HG03565 (cell line): ENCODE measurements around the gene MRPL28.
"Not testable (repeated sequence)": the region's sequence is repeated elsewhere in the genome, so short reads cannot be mapped to it uniquely, and the experiment has no call there.

Experiments
- ATAC-seq: cut with Tn5 transposase; IDR thresholded peaks from one replicate; pipeline ENCODE4 v1.9.1; 2021; ENCODE audit warnings: mild to moderate bottlenecking, moderate library complexity; ENCODE audit not compliant: unreplicated experiment

MRPL28 gene

GRCh38 chr16:360698-361336, 9.5 kb downstream of the MRPL28 start:
- ATAC-seq, result no peak

- ATAC-seq, result no peak
Observed at GRCh38 chr16:359871-360697, 10.3 kb downstream of the MRPL28 start.

GRCh38 chr16:359067-359763, 11.1 kb downstream of the MRPL28 start:
- ATAC-seq, result no peak

GRCh38 chr16:356741-357140, 13.6 kb downstream of the MRPL28 start:
- ATAC-seq, result no peak

GRCh38 chr16:354971-355461, 15.3 kb downstream of the MRPL28 start:
- ATAC-seq, result no peak

DNA sequence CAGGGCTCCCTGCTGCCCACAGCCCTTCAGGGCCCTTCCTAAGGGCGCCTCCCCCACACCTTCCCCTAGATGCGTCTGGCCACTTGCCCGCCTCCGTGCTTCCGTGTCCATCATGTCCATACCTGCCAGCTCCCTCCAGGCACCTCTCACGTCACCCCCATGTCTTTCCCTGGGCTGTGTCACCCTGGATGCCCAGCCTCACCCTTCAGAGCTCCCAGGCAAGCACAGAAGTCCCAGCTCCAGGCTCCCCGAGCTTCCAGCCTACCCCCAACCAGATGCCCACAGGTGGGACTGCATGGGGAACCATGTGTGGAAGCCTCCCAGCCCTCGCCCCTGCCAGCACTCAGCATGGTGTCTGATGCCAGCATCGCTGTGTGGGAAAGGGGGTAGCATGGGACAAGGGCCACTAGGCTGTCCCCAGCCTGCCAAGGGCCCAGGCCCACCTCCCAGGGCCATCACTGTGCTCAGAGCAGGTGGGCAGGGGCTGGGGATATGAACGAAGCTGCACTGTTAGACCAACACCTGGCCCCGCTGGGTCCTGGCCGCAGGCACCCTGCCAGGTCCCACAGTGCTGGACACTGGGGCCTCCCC, 16.0 kb downstream of the MRPL28 start:
- no peak for ATAC-seq

- no peak for ATAC-seq
Observed at GRCh38 chr16:353404-354290, 16.7 kb downstream of the MRPL28 start.

GRCh38 chr16:352547-353403, 17.6 kb downstream of the MRPL28 start, which contains the start of gene AXIN1:
AXIN1 (minus strand) TSS chr16:352723; CDS start chr16:347025, 5,698 bp downstream.
- peak; percentile 38 for ATAC-seq

- peak; percentile 21 for ATAC-seq
Observed at GRCh38 chr16:351804-352520, 18.4 kb downstream of the MRPL28 start.

- no peak for ATAC-seq
Observed at GRCh38 chr16:350203-350602, 20.1 kb downstream of the MRPL28 start.

GRCh38 chr16:349211-349610, 21.1 kb downstream of the MRPL28 start:
- no peak for ATAC-seq

GRCh38 chr16:348495-348894, 21.8 kb downstream of the MRPL28 start:
- ATAC-seq, result not testable (repeated sequence)

GRCh38 chr16:347203-347602, 23.1 kb downstream of the MRPL28 start:
- no peak for ATAC-seq

GRCh38 chr16:346587-346986, 23.8 kb downstream of the MRPL28 start:
- no peak for ATAC-seq

- ATAC-seq, result no peak
Observed at GRCh38 chr16:345772-346171, 24.6 kb downstream of the MRPL28 start.

- no peak for ATAC-seq
Observed at GRCh38 chr16:342455-343213, 27.7 kb downstream of the MRPL28 start.

- ATAC-seq, result not testable (repeated sequence)
Observed at GRCh38 chr16:341974-342336, 28.4 kb downstream of the MRPL28 start.
